H9 (cell line): ENCODE results near the gene DENND1A. TPM values are rescaled to one million over a fixed set of nuclear protein-coding genes. Genes with fewer than 3 reads are reported as not detected.

Experiments used
- DNase-seq: peaks from one replicate; pipeline ENCODE4 v3.0.0-alpha.2; 2017
- H2AFZ ChIP-seq: one replicate; pipeline ENCODE4 v1.6.1; 2013; ENCODE audit warnings: mild to moderate bottlenecking, low read length, control low read depth, moderate library complexity
- H2AK5ac ChIP-seq: 2 replicates; pipeline ENCODE4 v1.6.1; 2013; ENCODE audit warnings: low read length, control low read depth, mixed read lengths; ENCODE audit not compliant: insufficient read length
- H2BK120ac ChIP-seq: one replicate; pipeline ENCODE4 v1.6.1; 2013; ENCODE audit warnings: low read depth, mild to moderate bottlenecking, low read length, control low read depth, inconsistent platforms; ENCODE audit not compliant: poor library complexity, severe bottlenecking
- H2BK12ac ChIP-seq: 2 replicates; pipeline ENCODE4 v1.6.1; 2013; ENCODE audit warnings: low read length, control low read depth, mixed read lengths, low read depth; ENCODE audit not compliant: insufficient read length
- H2BK15ac ChIP-seq: 2 replicates; pipeline ENCODE4 v1.6.1; 2013; ENCODE audit warnings: low read depth, low read length, control low read depth
- H2BK20ac ChIP-seq: one replicate; pipeline ENCODE4 v1.6.1; 2013; ENCODE audit warnings: low read depth, mild to moderate bottlenecking, low read length, control low read depth, inconsistent platforms; ENCODE audit not compliant: poor library complexity, severe bottlenecking
- H2BK5ac ChIP-seq: 2 replicates; pipeline ENCODE4 v1.6.1; 2013; ENCODE audit warnings: low read length, control low read depth, mixed read lengths; ENCODE audit not compliant: insufficient read length
- H3K14ac ChIP-seq: 2 replicates; pipeline ENCODE4 v1.6.1; 2013; ENCODE audit warnings: low read length, control low read depth; ENCODE audit not compliant: insufficient read depth
- H3K18ac ChIP-seq: 2 replicates; pipeline ENCODE4 v1.6.1; 2013; ENCODE audit warnings: low read depth, mild to moderate bottlenecking, mixed read lengths, low read length, control low read depth; ENCODE audit not compliant: insufficient read length
- H3K23ac ChIP-seq: 2 replicates; pipeline ENCODE4 v1.6.1; 2013; ENCODE audit warnings: low read length, control low read depth, mixed read lengths, low read depth; ENCODE audit not compliant: insufficient read length
- H3K23me2 ChIP-seq: 2 replicates; pipeline ENCODE4 v1.6.1; 2013; ENCODE audit warnings: low read depth, mild to moderate bottlenecking, mixed read lengths, low read length, control low read depth; ENCODE audit not compliant: insufficient read length, poor library complexity, severe bottlenecking
- H3K27ac ChIP-seq: 2 replicates; pipeline ENCODE4 v1.5.1; 2013; ENCODE audit warnings: low read length, control low read depth, mixed read lengths, low read depth; ENCODE audit not compliant: insufficient read length
- H3K27me3 ChIP-seq: 2 replicates; pipeline ENCODE4 v1.6.1; 2013; ENCODE audit warnings: low read length, control low read depth, inconsistent platforms; ENCODE audit not compliant: insufficient read depth
- H3K4ac ChIP-seq: 2 replicates; pipeline ENCODE4 v1.6.1; 2013; ENCODE audit warnings: low read depth, mild to moderate bottlenecking, control low read depth, inconsistent platforms, low read length, moderate library complexity
- H3K4me1 ChIP-seq: 2 replicates; pipeline ENCODE4 v1.6.1; 2013; ENCODE audit warnings: low read length, control low read depth, inconsistent platforms; ENCODE audit not compliant: insufficient read depth
- H3K4me2 ChIP-seq: 2 replicates; pipeline ENCODE4 v1.6.1; 2013; ENCODE audit warnings: low read length, control low read depth, mixed read lengths; ENCODE audit not compliant: insufficient read length, insufficient read depth
- H3K56ac ChIP-seq: 2 replicates; pipeline ENCODE4 v1.6.1; 2013; ENCODE audit warnings: low read depth, mild to moderate bottlenecking, mixed read lengths, low read length, control low read depth; ENCODE audit not compliant: insufficient read length
- H3K79me1 ChIP-seq: 2 replicates; pipeline ENCODE4 v1.6.1; 2013; ENCODE audit warnings: low read depth, mild to moderate bottlenecking, moderate library complexity, low read length, control low read depth, inconsistent platforms; ENCODE audit not compliant: insufficient read depth, poor library complexity, severe bottlenecking
- H3K79me2 ChIP-seq: 2 replicates; pipeline ENCODE4 v1.6.1; 2013; ENCODE audit warnings: low read length, control low read depth, inconsistent platforms; ENCODE audit not compliant: insufficient read depth
- H3K9ac ChIP-seq: 2 replicates; pipeline ENCODE4 v1.6.1; 2013; ENCODE audit warnings: low read length, control low read depth, mixed read lengths; ENCODE audit not compliant: insufficient read length; ENCODE audit errors: extremely low read depth
- H3K9me3 ChIP-seq: one replicate; pipeline ENCODE4 v1.6.1; 2013; ENCODE audit warnings: low read depth, low read length, inconsistent platforms; ENCODE audit not compliant: control insufficient read depth
- H3T11ph ChIP-seq: one replicate; pipeline ENCODE4 v1.6.1; 2013; ENCODE audit warnings: mild to moderate bottlenecking, low read length, control low read depth, inconsistent platforms
- H4K20me1 ChIP-seq: one replicate; pipeline ENCODE4 v1.6.1; 2013; ENCODE audit not compliant: control insufficient read depth, insufficient read length, insufficient read depth
- H4K5ac ChIP-seq: 2 replicates; pipeline ENCODE4 v1.6.1; 2013; ENCODE audit warnings: low read depth, mild to moderate bottlenecking, mixed read lengths, low read length, control low read depth; ENCODE audit not compliant: insufficient read length
- H4K8ac ChIP-seq: replicated peaks from 2 replicates; pipeline ENCODE4 v1.6.1; 2013; ENCODE audit warnings: low read length, control low read depth, mixed read lengths, low read depth; ENCODE audit not compliant: insufficient read length
- H4K91ac ChIP-seq: 2 replicates; pipeline ENCODE4 v1.6.1; 2013; ENCODE audit warnings: low read depth, mild to moderate bottlenecking, moderate library complexity, mixed read lengths, low read length, control low read depth; ENCODE audit not compliant: insufficient read length
- H3K27ac Mint-ChIP-seq, 3 experiments: 2 replicates in 2 of 3; 3 replicates in 1 of 3; pipeline ENCODE4 v1.8.0; 2020 to 2021; ENCODE audit warnings: mixed read lengths in 3 of 3, mild to moderate bottlenecking in 1 of 3, moderate library complexity in 1 of 3
- H3K27me3 Mint-ChIP-seq: 2 replicates; pipeline ENCODE4 v1.8.0; 2021; ENCODE audit warnings: low read depth, mild to moderate bottlenecking, moderate library complexity, mixed read lengths
- H3K36me3 Mint-ChIP-seq, 3 experiments: 2 replicates in 2 of 3; 3 replicates in 1 of 3; pipeline ENCODE4 v1.8.0; 2020 to 2021; ENCODE audit warnings: low read depth in 3 of 3, mixed read lengths in 3 of 3; ENCODE audit not compliant: insufficient read depth in 1 of 3
- H3K4me1 Mint-ChIP-seq, 2 experiments: 2 replicates each; pipeline ENCODE4 v1.8.0; 2020; ENCODE audit warnings: mixed read lengths in 2 of 2
- H3K4me3 Mint-ChIP-seq, 2 experiments: 2 replicates in 1 of 2; 3 replicates in 1 of 2; pipeline ENCODE4 v1.8.0; 2020 to 2021; ENCODE audit warnings: mild to moderate bottlenecking in 2 of 2, mixed read lengths in 2 of 2, moderate library complexity in 1 of 2
- H3K9me3 Mint-ChIP-seq, 2 experiments: 2 replicates in 1 of 2; 3 replicates in 1 of 2; pipeline ENCODE4 v1.8.0; 2020; ENCODE audit warnings: mild to moderate bottlenecking in 2 of 2, mixed read lengths in 2 of 2, moderate library complexity in 1 of 2
- CTCF ChIP-seq: fragments of 200-600 bp; sonication (generic); conservative IDR thresholded peaks from 3 replicates; pipeline ENCODE4 v1.8.0; 2021; ENCODE audit warnings: antibody characterized with exemption, mild to moderate bottlenecking
- WGBS: extraction: QIAGEN DNeasy Blood & Tissue Kit; methylation state at CpG from one replicate; pipeline ENCODE4 v1.1.7; 2013; ENCODE audit warnings: missing lambda C conversion rate, low lambda C conversion rate, mixed read lengths; ENCODE audit not compliant: insufficient read length; ENCODE audit errors: extremely low coverage; 5-methylcytosine and 5-hydroxymethylcytosine counted together
- total RNA-seq: library from RNA; stranded (reverse); gene quantifications from 2 replicates; pipeline ENCODE4 v1.2.1, GENCODE V29; 2021

Gene DENND1A
- total RNA-seq, 1 experiment from 2014 or later: 20.4 TPM

- no CpG with 5 or more reads among the region's 6 CpGs for WGBS
- Histone ChIP-seq H2BK120ac (no peak overlapping the region), H3K9ac (no peak overlapping the region), H3K79me2 (no peaks in the 10 kb centered on the region), H4K5ac (no peak overlapping the region), H2BK15ac (no peak overlapping the region), H3K4ac (no peak overlapping the region), H3K18ac (no peak overlapping the region), H3T11ph (no peak overlapping the region), H3K56ac (no peak overlapping the region), H3K9me3 (no peaks in the 10 kb centered on the region), H2AFZ (no peak overlapping the region), H3K23me2 (no peaks in the 10 kb centered on the region), H3K27ac (no peak overlapping the region), H4K20me1 (no peaks in the 10 kb centered on the region), H4K91ac (no peak overlapping the region), H3K4me1 (no peaks in the 10 kb centered on the region), H3K79me1 (no peaks in the 10 kb centered on the region), H2AK5ac (no peak overlapping the region), H3K27me3 (no peaks in the 10 kb centered on the region), H3K23ac (no peak overlapping the region), H4K8ac (no peak overlapping the region), H3K4me2 (no peak overlapping the region), H3K14ac (no peak overlapping the region), H2BK20ac (no peak overlapping the region), H2BK12ac (no peak overlapping the region), H2BK5ac (no peak overlapping the region)
- H3K27ac Mint-ChIP-seq: no peak overlapping the region
- H3K36me3 Mint-ChIP-seq: no peaks in the 10 kb centered on the region
- no peak for DNase-seq
- no peak for TF ChIP-seq CTCF
- H3K4me3 Mint-ChIP-seq: no peak overlapping the region
- H3K9me3 Mint-ChIP-seq: no peaks in the 10 kb centered on the region
- peaks cover 2 to 15% of the 10 kb centered on the region in 2 experiments; a peak in 3 of 4 replicates for H3K4me1 Mint-ChIP-seq
- H3K27me3 Mint-ChIP-seq: no peaks in the 10 kb centered on the region
These were observed 406.9 kb downstream of the DENND1A start for GRCh38 chr9:123523001-123523400.
